Subcutaneous adipose tissue (tissue), 4 donors: Measurements from ENCODE around the gene TEX12. TPM values are rescaled to one million over a fixed set of nuclear protein-coding genes. Genes with fewer than 3 reads are reported as not detected.

ENCODE experiments used
- total RNA-seq, 4 donors: library from RNA; depleted of rRNA; stranded (reverse); fragments of >200 nt; gene quantifications; one replicate each; pipeline ENCODE4 v1.1.0, GENCODE V29; 2016
- TF ChIP-seq, protein P1 (sequence below): fragments of 450-650 bp; IDR thresholded peaks from one replicate; pipeline ENCODE4 v1.5.1; 2016; ENCODE audit warnings: low read depth, mild to moderate bottlenecking, control low read depth, antibody characterized with exemption, moderate library complexity

Gene TEX12
- total RNA-seq, 4 donors from 2014 or later: 1.1 to 1.5 (median 1.5) TPM; not detected in 1

DNA sequence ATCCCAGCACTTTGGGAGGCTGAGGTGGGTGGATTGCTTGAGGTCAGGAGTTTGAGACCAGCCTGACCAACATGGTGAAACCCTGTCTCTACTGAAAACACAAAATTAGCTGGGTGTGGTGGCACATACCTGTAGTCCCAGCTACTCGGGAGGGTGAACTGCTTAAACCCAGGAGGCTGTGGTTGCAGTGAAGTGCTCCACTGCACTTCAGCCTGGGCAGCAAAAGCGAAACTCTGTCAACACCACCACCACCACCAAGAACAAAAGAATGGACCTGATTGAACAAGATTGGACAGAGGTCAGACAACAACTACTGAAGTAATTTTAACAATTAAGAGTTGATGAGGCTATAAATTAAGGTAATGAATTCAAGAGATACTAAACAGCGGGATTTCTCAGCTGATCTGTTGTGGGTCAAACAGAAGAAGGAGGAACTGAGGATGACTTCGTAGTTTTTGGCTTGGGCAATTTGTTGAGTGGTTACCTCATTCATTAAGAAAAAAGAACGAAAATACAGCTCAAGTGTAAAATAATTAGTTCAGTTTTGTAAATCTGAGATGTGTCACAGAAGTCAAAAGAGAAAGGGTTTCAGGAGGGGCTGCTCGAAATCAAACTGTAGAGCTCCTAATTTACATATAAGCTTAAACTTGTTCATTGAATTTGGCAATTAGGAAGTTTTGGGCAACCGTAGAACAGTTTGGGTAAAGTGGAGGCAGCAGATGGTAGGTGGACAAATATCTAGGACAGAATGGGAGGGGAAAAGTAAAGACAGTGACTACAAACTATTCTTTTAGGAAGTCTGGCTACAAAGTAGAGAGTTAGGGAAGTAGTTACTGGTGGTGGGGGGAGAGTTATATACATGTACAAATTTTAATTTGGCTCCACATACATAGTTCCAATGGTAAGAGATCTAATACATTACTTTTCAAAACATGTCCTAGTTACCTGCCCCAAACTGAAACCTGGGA lies 7.8 kb upstream of the TEX12 start:
- TF ChIP-seq, protein P1, sequence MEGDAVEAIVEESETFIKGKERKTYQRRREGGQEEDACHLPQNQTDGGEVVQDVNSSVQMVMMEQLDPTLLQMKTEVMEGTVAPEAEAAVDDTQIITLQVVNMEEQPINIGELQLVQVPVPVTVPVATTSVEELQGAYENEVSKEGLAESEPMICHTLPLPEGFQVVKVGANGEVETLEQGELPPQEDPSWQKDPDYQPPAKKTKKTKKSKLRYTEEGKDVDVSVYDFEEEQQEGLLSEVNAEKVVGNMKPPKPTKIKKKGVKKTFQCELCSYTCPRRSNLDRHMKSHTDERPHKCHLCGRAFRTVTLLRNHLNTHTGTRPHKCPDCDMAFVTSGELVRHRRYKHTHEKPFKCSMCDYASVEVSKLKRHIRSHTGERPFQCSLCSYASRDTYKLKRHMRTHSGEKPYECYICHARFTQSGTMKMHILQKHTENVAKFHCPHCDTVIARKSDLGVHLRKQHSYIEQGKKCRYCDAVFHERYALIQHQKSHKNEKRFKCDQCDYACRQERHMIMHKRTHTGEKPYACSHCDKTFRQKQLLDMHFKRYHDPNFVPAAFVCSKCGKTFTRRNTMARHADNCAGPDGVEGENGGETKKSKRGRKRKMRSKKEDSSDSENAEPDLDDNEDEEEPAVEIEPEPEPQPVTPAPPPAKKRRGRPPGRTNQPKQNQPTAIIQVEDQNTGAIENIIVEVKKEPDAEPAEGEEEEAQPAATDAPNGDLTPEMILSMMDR: no peak

DNA sequence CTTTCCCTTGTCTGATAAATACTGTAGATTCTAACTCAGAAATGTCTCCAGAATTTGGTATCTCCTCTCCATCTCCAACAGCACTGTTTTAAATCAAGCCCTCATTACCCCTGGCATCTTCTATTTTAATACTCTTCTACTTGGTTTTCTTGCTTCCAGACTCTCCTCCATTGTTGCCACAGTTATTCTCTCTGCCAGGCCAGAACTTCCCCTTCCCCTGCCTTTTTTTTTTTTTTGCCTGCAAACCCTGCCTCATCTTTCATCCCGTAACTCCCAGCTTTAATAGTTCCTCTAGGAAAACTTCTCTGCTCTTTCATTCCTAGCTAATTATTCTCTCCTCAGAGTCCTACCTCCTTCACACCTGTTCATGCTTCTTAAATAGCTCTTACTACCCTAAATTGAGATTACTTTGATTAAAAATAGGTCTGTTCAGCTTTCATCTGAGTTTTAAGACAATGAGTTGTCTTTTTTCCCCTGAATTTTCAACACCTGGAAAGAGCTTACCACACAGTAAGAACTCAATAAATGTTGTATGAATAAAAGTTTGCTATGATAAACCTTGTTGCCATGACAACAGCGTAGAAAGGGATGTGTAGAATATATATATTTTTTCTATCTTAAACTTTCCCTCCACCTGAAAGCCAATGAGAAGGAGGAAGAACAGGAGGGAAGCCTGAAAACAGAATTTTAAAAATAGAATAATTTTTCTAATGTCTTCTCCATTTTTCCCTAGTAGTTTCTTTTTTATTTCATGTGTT lies 6.9 kb upstream of the TEX12 start:
- TF ChIP-seq, protein P1: no peak

DNA sequence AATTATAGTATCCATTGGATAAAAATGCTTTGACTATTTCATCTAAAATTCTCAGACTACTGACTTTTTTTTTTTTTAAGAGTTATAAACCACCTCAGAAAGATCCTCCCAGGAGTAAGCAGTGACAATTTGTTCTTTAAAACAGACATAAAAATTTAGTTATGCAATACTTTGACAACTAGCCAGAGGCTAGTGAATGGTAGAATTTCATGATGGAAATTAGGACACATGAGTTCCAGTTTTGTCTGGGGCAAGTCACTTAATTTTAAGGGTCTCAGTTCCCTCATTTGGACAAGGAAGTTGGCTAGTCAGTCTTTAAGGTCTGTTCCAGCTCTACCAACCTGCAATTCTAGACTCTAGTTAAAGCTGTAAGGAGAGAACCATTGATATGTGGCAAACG lies 6.2 kb upstream of the TEX12 start:
- TF ChIP-seq, protein P1: no peak

DNA sequence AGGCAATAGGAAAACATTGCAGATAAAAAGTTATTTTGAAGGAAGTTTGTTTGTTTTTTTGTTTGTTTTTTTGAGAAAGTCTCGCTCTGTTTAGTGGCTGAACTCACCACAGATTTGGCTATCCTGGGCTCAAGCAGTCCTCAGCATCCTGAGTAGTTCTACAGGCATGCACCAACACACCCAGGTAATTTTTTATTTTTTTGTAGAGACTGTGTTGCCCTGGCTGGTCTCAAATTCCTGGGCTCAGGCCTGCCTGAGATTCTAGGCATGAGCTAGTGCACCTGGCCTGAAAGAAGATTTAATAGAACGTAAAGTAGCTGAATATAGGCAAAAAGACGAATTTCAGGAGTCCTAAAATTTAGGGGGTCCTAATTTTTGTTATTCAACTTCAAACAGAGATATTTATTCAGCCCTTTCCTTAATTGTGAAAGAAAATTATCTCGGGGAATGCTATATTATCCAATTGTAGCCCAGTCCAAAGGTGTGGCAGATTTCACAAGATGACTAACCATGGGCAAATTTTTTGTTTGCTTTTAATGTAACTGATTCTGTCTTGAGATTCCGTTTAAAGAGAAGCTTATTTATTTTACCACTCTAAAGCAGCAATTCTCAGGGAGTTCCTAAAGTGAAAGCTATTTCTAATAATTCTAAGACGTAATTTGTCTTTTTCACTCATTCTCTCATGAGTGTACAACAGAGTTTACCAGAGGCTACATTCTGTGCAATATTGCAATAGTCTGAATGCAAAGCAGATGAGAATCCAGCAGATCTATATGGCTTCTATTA lies 4.2 kb upstream of the TEX12 start:
- TF ChIP-seq, protein P1: no peak

DNA sequence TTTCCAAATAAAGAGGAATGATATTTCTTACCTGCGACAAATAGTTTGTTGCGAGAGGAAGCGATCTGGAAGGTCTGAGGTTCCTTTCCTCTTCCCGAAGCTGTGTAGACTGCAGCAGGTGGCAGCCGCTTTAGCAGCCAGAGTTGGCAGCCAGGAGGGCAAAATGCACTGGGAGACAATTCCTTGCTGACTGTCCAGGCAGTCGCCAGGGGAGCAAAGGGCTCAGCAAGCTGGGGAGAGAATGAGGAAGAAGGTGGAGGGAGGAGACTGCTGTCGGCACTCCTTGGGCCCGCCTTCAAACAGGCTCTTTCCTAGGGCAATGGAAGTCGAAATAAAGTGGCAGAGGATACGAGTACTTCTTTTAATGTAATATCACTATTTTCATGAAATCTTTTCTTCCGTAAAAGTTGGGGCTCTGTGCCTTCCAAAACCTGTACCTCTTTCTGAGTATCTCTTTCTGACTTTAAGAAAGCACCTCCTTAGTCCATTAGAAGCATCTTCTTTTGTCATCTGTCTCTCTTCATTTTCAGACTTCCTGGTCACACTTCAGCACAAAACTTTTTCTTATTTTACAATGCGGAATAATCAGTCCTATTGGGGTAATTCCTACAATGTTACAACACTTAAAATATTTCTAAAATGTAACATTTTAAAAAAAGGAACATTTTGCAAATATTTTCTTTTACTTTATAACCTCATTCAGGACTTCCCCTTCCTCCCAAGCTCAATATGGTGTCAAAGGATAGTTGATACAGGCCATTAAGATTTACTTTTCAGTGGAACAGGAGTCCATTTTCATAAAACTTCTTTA lies 3.1 kb upstream of the TEX12 start, which contains the start of gene IL18:
TSS of gene IL18 (minus strand) at position 220 of the 811 bp plus-strand sequence. CDS start 9,041 bp downstream, outside the sequence.
- TF ChIP-seq, protein P1: no peak

DNA sequence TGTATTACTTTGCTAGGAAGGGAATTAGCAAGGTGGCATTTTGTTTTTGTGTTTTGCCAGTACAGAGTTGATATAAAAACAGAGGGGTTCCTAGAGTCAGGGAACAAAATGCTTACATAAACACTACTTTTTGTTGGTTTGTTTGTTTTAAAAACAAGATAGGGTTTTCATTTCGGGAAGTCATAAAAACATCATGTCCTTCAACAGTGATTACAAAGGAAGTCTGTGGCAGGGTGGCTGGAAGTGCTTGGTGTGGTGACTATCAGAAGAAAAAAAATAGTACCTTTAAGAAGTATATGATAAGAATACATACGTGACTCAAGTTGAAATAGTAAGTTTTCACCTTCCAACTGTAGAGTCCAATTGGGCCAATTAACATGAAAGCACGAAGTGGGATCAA lies 2.1 kb upstream of the TEX12 start:
- TF ChIP-seq, protein P1: no peak
